HepG2 (cell line): ENCODE measurements around the gene MAP3K8. TPM values are rescaled to one million over a fixed set of nuclear protein-coding genes. Genes with fewer than 3 reads are reported as not detected.

Experiments used
- ATAC-seq: fragments of 200-7000 bp; cut with Tn5 transposase; 3 replicates; pipeline ENCODE4 v1.9.1; 2020; ENCODE audit warnings: mild to moderate bottlenecking, moderate library complexity
- BruUV-seq: library from RNA; stranded (reverse); fragments of 400-500 nt; replicated peaks from 2 replicates; lab custom pipeline; 2021; lab: Mats Ljungman, UMichigan
- CTCF ChIA-PET: fragments of 300-600 bp; formaldehyde crosslinking; extraction: SDS; loops from one replicate; lab custom pipeline; 2021; ENCODE audit warnings: low total read pairs, inconsistent platforms, low intra/inter-chr PET ratio; lab: Yijun Ruan, JAX
- POLR2A ChIA-PET: fragments of 350-600 bp; sonication (Branson Sonifier 250); formaldehyde crosslinking; loops from one replicate; lab custom pipeline; 2020; ENCODE audit warnings: antibody characterized with exemption, inconsistent platforms; lab: Yijun Ruan, JAX
- DNase-seq: peaks from one replicate; pipeline ENCODE4 v3.0.0-alpha.2; 2015; ENCODE audit warnings: low spot score
- FAIRE-seq: peaks from 3 replicates; lab custom pipeline; 2011; peaks lifted over from hg19 to GRCh38; lab: Jason Lieb, UNC
- H2AFZ ChIP-seq: one replicate; pipeline ENCODE4 v1.6.1; 2011; ENCODE audit warnings: low read length, inconsistent platforms
- H3K27ac ChIP-seq: fragments of 300-600 bp; 3 replicates; pipeline ENCODE4 v1.8.0; 2011; ENCODE audit warnings: mixed run types, mild to moderate bottlenecking, mixed read lengths, low read length, inconsistent platforms; ENCODE audit not compliant: insufficient read depth; ENCODE audit errors: extremely low read length
- H3K27me3 ChIP-seq, 2 experiments: fragments of 200-600 bp in 1 of 2; 2 replicates in 1 of 2; 3 replicates in 1 of 2; pipeline versions ENCODE4 v1.6.0 to v1.8.0; 2011; ENCODE audit warnings: low read length in 2 of 2, mild to moderate bottlenecking in 2 of 2, moderate library complexity in 2 of 2, inconsistent platforms in 1 of 2; ENCODE audit not compliant: insufficient read depth in 2 of 2, control insufficient read depth in 1 of 2
- H3K36me3 ChIP-seq, 2 experiments: fragments of 200-600 bp in 1 of 2; replicated peaks in 1 of 2; 2 replicates in 1 of 2; 3 replicates in 1 of 2; pipeline versions ENCODE4 v1.5.1 to v1.8.0; 2011; ENCODE audit warnings: low read length in 2 of 2, inconsistent platforms in 1 of 2; ENCODE audit not compliant: insufficient read depth in 2 of 2, control insufficient read depth in 1 of 2
- H3K4me1 ChIP-seq: 2 replicates; pipeline ENCODE4 v1.5.1; 2012; ENCODE audit warnings: low read length, inconsistent platforms; ENCODE audit not compliant: insufficient read depth
- H3K4me2 ChIP-seq: 2 replicates; pipeline ENCODE4 v1.6.0; 2011; ENCODE audit warnings: low read depth, low read length, inconsistent platforms
- H3K4me3 ChIP-seq, 3 experiments: fragments of 200-600 bp in 1 of 3; sonication (generic), shearing (Covaris generic) in 1 of 3; replicated peaks in 1 of 3; 2 replicates each; pipeline ENCODE4 v1.5.1; 2011 to 2016; ENCODE audit warnings: low read length in 3 of 3, inconsistent platforms in 2 of 3, low read depth in 2 of 3, mild to moderate bottlenecking in 2 of 3, control low read depth in 1 of 3, mixed read lengths in 1 of 3; ENCODE audit not compliant: insufficient read depth in 1 of 3
- H3K79me2 ChIP-seq: one replicate; pipeline ENCODE4 v1.6.1; 2011; ENCODE audit warnings: low read length, inconsistent platforms; ENCODE audit not compliant: insufficient read depth
- H3K9ac ChIP-seq: 2 replicates; pipeline ENCODE4 v1.6.0; 2011; ENCODE audit warnings: mild to moderate bottlenecking, low read depth, low read length, inconsistent platforms; ENCODE audit not compliant: insufficient read depth
- H3K9me3 ChIP-seq: 2 replicates; pipeline ENCODE4 v1.5.1; 2012; ENCODE audit warnings: mild to moderate bottlenecking, low read length
- H4K20me1 ChIP-seq: 2 replicates; pipeline ENCODE4 v1.6.0; 2011; ENCODE audit warnings: inconsistent platforms, mild to moderate bottlenecking, low read length, moderate library complexity; ENCODE audit not compliant: insufficient read depth
- EEA1 ChIP-seq: sonication (generic); formaldehyde crosslinking; IDR thresholded peaks from 2 replicates; pipeline ENCODE4 v1.5.1; 2020; ENCODE audit warnings: mild to moderate bottlenecking, missing genetic modification reagents, borderline replicate concordance
- ERF ChIP-seq: IDR thresholded peaks from 2 replicates; pipeline ENCODE4 v1.6.1; 2018; ENCODE audit warnings: missing biosample characterization, missing genetic modification reagents
- FOSL2 ChIP-seq: sonication (generic); formaldehyde crosslinking; IDR thresholded peaks from 2 replicates; pipeline ENCODE4 v1.4.0; 2020; ENCODE audit warnings: missing genetic modification reagents
- HNRNPUL1 ChIP-seq: fragments of 200-400 bp; formaldehyde crosslinking; IDR thresholded peaks from 2 replicates; pipeline ENCODE4 v1.6.1; 2017; ENCODE audit warnings: low read depth, mild to moderate bottlenecking, low read length, moderate library complexity
- MIER2 ChIP-seq: IDR thresholded peaks from 2 replicates; pipeline ENCODE4 v1.6.1; 2016; ENCODE audit warnings: missing biosample characterization, missing genetic modification reagents
- SMARCE1 ChIP-seq: fragments of 450-650 bp; IDR thresholded peaks from 2 replicates; pipeline ENCODE4 v1.6.1; 2017; ENCODE audit warnings: borderline replicate concordance
- SP1 ChIP-seq, 2 experiments: fragments of 450-650 bp in 1 of 2; sonication (generic) in 1 of 2; formaldehyde crosslinking in 1 of 2; IDR thresholded peaks; 2 replicates each; pipeline versions ENCODE4 v1.4.0 to v1.6.1; 2016 to 2020; ENCODE audit warnings: missing genetic modification reagents in 1 of 2
- SP2 ChIP-seq: sonication (generic); formaldehyde crosslinking; IDR thresholded peaks from 2 replicates; pipeline ENCODE4 v1.5.1; 2020; ENCODE audit warnings: mild to moderate bottlenecking, missing genetic modification reagents
- TEAD3 ChIP-seq: optimal IDR thresholded peaks from 2 replicates; pipeline ENCODE3; 2016; ENCODE audit warnings: borderline replicate concordance
- ZNF121 ChIP-seq: sonication (generic); formaldehyde crosslinking; IDR thresholded peaks from 2 replicates; pipeline ENCODE4 v1.5.0; 2020; ENCODE audit warnings: mild to moderate bottlenecking, missing genetic modification reagents
- ZNF333 ChIP-seq: sonication (generic); formaldehyde crosslinking; IDR thresholded peaks from 2 replicates; pipeline ENCODE4 v1.4.0; 2020; ENCODE audit warnings: mild to moderate bottlenecking, missing genetic modification reagents, borderline replicate concordance
- ZNF337 ChIP-seq: sonication (generic); formaldehyde crosslinking; IDR thresholded peaks from 2 replicates; pipeline ENCODE4 v1.5.1; 2020; ENCODE audit warnings: missing genetic modification reagents, low read depth, mild to moderate bottlenecking, borderline replicate concordance
- ZNF790 ChIP-seq: sonication (generic); formaldehyde crosslinking; IDR thresholded peaks from 2 replicates; pipeline ENCODE4 v1.8.0; 2022; ENCODE audit warnings: missing genetic modification reagents, mild to moderate bottlenecking, borderline replicate concordance
- ZNF816 ChIP-seq: sonication (generic); formaldehyde crosslinking; IDR thresholded peaks from 2 replicates; pipeline ENCODE4 v1.8.0; 2022; ENCODE audit warnings: missing genetic modification reagents, mild to moderate bottlenecking, borderline replicate concordance
- WGBS: methylation state at CpG from one replicate; pipeline ENCODE4 v1.1.6; 2017; ENCODE audit warnings: low lambda C conversion rate; 5-methylcytosine and 5-hydroxymethylcytosine counted together
- in situ Hi-C: cut with HindIII; loops from 2 replicates; pipeline ENCODE4 v1.10.0; 2017; ENCODE audit warnings: low pct_unique_long_range_greater_than_20kb; ENCODE audit not compliant: extremely low pct_ligation_motif_present
- intact Hi-C: fragments of 100-400 bp; cut with micrococcal nuclease; formaldehyde crosslinking; loops from one replicate; pipeline ENCODE4 v1.10.0; 2022; ENCODE audit not compliant: unreplicated experiment
- polyA plus RNA-seq, 8 experiments: library from polyadenylated mRNA; depleted of rRNA in 3 of 8; stranded (reverse) in 7 of 8; unstranded in 1 of 8; fragments of >200 nt; fragmentation: Illumina TruSeq in 4 of 8; extraction: Trizol in 4 of 8; gene quantifications; 2 replicates each; pipeline versions ENCODE4 v1.2.1 to v1.2.3, GENCODE V29; 2011 to 2016; ENCODE audit warnings: low read depth in 4 of 8, missing spikeins in 1 of 8, mixed read lengths in 1 of 8; ENCODE audit not compliant: insufficient read depth in 1 of 8
- total RNA-seq, 5 experiments: library from RNA; depleted of rRNA; stranded (reverse); fragments of >200 nt; fragmentation: Illumina TruSeq; extraction: Trizol; gene quantifications; 2 replicates each; pipeline ENCODE4 v1.2.3, GENCODE V29; 2016; ENCODE audit warnings: low read depth in 1 of 5
- TF ChIP-seq, protein P1 (sequence below): sonication (generic); formaldehyde crosslinking; IDR thresholded peaks from 2 replicates; pipeline ENCODE4 v1.4.0; 2020; ENCODE audit warnings: missing genetic modification reagents, mild to moderate bottlenecking, borderline replicate concordance
- TF ChIP-seq, protein P2 (sequence below): sonication (generic); formaldehyde crosslinking; IDR thresholded peaks from 2 replicates; pipeline ENCODE4 v1.9.0; 2021; ENCODE audit warnings: missing genetic modification reagents, mild to moderate bottlenecking, borderline replicate concordance

Gene MAP3K8
- total and polyA plus RNA-seq, 2 of the 13 experiments (the other 11 are each of a cell fraction or from before 2014, with no cell fraction given) = 19.3 to 37.9 TPM

DNA sequence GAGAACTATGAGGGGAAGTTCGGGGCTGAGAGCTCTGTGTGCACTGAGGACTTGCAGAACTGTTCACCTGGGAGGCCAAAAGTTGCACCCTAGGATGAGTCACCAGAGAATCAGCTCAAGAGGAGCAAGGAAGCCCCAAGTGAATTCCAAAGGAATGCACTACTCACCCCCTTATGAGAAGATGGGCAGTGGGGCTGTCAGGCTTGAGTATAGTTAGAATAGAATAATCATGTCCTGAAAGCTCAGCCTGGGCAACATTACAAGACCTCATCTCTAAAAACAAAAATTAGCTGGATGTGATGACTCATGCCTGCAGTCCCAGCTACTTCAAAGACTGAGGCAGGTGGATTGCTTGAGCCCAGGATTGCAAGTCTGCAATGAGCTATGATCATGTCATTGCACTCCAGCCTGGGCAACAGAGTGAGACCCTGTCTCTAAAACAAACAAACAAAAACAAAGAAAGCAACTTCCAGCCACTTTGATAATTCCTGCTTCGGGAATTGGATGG lies 30.0 kb downstream of the MAP3K8 start:
- DNase-seq (no peak), ATAC-seq (peak; percentile 43; the same call in 2 of the 3 replicates), FAIRE-seq (no peak)
- H3K27ac ChIP-seq = no peak overlapping the region
- H3K9ac ChIP-seq = no peak overlapping the region
- in situ Hi-C loops = no loop called here
- BruUV-seq = no TSS peak
- 25% methylated on average over 2 of the region's 2 CpGs for WGBS
- TF ChIP-seq SP1 (IDR thresholded peaks at IDR 0.05) (no peak), SP1 (CRISPR knock-in tag; IDR thresholded peaks at IDR 0.05) (no peak), HNRNPUL1 (no peak), ZNF816 (no peak), EEA1 (CRISPR knock-in tag) (no peak), ZNF333 (no peak), ZNF121 (CRISPR knock-in tag) (peak; percentile 66), MIER2 (CRISPR knock-in tag) (no peak), SMARCE1 (no peak), ERF (no peak), ZNF790 (CRISPR knock-in tag) (no peak), SP2 (no peak), FOSL2 (CRISPR knock-in tag) (peak; percentile 74), TEAD3 (CRISPR knock-in tag) (no peak), ZNF337 (CRISPR knock-in tag) (no peak)
- TF ChIP-seq, protein P1, sequence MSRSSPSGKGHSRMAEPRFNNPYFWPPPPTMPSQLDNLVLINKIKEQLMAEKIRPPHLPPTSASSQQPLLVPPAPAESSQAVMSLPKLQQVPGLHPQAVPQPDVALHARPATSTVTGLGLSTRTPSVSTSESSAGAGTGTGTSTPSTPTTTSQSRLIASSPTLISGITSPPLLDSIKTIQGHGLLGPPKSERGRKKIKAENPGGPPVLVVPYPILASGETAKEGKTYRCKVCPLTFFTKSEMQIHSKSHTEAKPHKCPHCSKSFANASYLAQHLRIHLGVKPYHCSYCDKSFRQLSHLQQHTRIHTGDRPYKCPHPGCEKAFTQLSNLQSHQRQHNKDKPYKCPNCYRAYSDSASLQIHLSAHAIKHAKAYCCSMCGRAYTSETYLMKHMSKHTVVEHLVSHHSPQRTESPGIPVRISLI (CRISPR knock-in tag) = no peak
- TF ChIP-seq, protein P2, sequence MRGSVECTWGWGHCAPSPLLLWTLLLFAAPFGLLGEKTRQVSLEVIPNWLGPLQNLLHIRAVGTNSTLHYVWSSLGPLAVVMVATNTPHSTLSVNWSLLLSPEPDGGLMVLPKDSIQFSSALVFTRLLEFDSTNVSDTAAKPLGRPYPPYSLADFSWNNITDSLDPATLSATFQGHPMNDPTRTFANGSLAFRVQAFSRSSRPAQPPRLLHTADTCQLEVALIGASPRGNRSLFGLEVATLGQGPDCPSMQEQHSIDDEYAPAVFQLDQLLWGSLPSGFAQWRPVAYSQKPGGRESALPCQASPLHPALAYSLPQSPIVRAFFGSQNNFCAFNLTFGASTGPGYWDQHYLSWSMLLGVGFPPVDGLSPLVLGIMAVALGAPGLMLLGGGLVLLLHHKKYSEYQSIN (CRISPR knock-in tag) = no peak
- H3K9me3 ChIP-seq = no peaks in the 10 kb centered on the region
- H3K79me2 ChIP-seq = no peaks in the 10 kb centered on the region
- CTCF ChIA-PET = no interaction called here
- 0 out of 2 replicates have a peak, but pooled peaks cover 6% of the 10 kb centered on the region for H3K4me1 ChIP-seq
- intact Hi-C loops = no loop called here
- H2AFZ ChIP-seq = no peak overlapping the region
- POLR2A ChIA-PET = interaction anchor here (1.0 to 1.1 kb wide), 2 partner anchors 22 to 30 kb away, joined by 3 read pairs; partner anchors contain the start of gene MAP3K8
- no peak overlapping the region for H3K4me3 ChIP-seq
- no peaks in the 10 kb centered on the region for H4K20me1 ChIP-seq
- H3K4me2 ChIP-seq = no peak overlapping the region
- peaks cover 7 to 25% of the 10 kb centered on the region in 2 experiments; a peak in 4 of 5 replicates for H3K36me3 ChIP-seq
- no peaks in the 10 kb centered on the region; a peak in 1 of 5 replicates for H3K27me3 ChIP-seq
